OCI-LY1 (cell line): ENCODE results near the gene PGLYRP1.

Experiments
- H2AFZ ChIP-seq: fragments of 200-600 bp; sonication (generic), shearing (Covaris generic); 2 replicates; pipeline ENCODE4 v1.6.0; 2014; ENCODE audit warnings: antibody characterized with exemption, mild to moderate bottlenecking, low read length
- H3F3A ChIP-seq: fragments of 200-600 bp; sonication (generic), shearing (Covaris generic); 2 replicates; pipeline ENCODE4 v1.6.0; 2014; ENCODE audit warnings: mild to moderate bottlenecking, antibody characterized with exemption, low read length, moderate library complexity; ENCODE audit not compliant: insufficient read depth
- H3K27ac ChIP-seq: fragments of 200-600 bp; sonication (generic); 2 replicates; pipeline ENCODE4 v1.5.1; 2014; ENCODE audit warnings: low read length, mixed run types, mild to moderate bottlenecking, low read depth; ENCODE audit not compliant: poor library complexity, severe bottlenecking
- H3K27me3 ChIP-seq: fragments of 200-600 bp; sonication (generic); 2 replicates; pipeline ENCODE4 v1.6.0; 2014; ENCODE audit warnings: antibody characterized with exemption, mild to moderate bottlenecking, low read length, moderate library complexity; ENCODE audit not compliant: insufficient read depth
- H3K36me3 ChIP-seq: fragments of 200-600 bp; sonication (generic); 2 replicates; pipeline ENCODE4 v1.6.1; 2014; ENCODE audit warnings: mild to moderate bottlenecking, antibody characterized with exemption, low read length, moderate library complexity, mixed read lengths; ENCODE audit not compliant: insufficient read depth
- H3K4me1 ChIP-seq: fragments of 200-600 bp; sonication (generic); 2 replicates; pipeline ENCODE4 v1.5.1; 2014; ENCODE audit warnings: mild to moderate bottlenecking, low read length, moderate library complexity; ENCODE audit not compliant: insufficient read depth, severe bottlenecking
- H3K4me2 ChIP-seq: fragments of 200-600 bp; sonication (generic), shearing (Covaris generic); 2 replicates; pipeline ENCODE4 v1.6.1; 2014; ENCODE audit warnings: low read length
- H3K4me3 ChIP-seq: fragments of 200-600 bp; sonication (generic); 2 replicates; pipeline ENCODE4 v1.5.1; 2014; ENCODE audit warnings: low read length, low read depth, mild to moderate bottlenecking, mixed read lengths; ENCODE audit not compliant: poor library complexity, severe bottlenecking
- H3K79me2 ChIP-seq: fragments of 200-600 bp; shearing (Covaris generic); 2 replicates; pipeline ENCODE4 v1.6.1; 2016; ENCODE audit warnings: mixed run types, low read length, mixed read lengths; ENCODE audit not compliant: insufficient read depth
- H3K9ac ChIP-seq: fragments of 200-600 bp; sonication (generic), shearing (Covaris generic); 2 replicates; pipeline ENCODE4 v1.6.1; 2014; ENCODE audit warnings: mild to moderate bottlenecking, low read length, mixed read lengths
- H3K9me2 ChIP-seq: fragments of 200-600 bp; sonication (generic), shearing (Covaris generic); 2 replicates; pipeline ENCODE4 v1.6.1; 2014; ENCODE audit warnings: low read depth, mild to moderate bottlenecking, low read length, mixed read lengths
- H3K9me3 ChIP-seq: fragments of 200-600 bp; shearing (Covaris generic); 2 replicates; pipeline ENCODE4 v1.6.1; 2014; ENCODE audit warnings: low read length, mixed read lengths
- H4K20me1 ChIP-seq: fragments of 200-600 bp; sonication (generic), shearing (Covaris generic); 2 replicates; pipeline ENCODE4 v1.6.0; 2016; ENCODE audit warnings: mild to moderate bottlenecking, low read length; ENCODE audit not compliant: insufficient read depth
- EZH2 ChIP-seq: fragments of 200-600 bp; sonication (generic), shearing (Covaris generic); IDR thresholded peaks from 2 replicates; pipeline ENCODE4 v1.8.0; 2017; ENCODE audit warnings: borderline replicate concordance, mixed run types, mild to moderate bottlenecking, antibody characterized with exemption, low read length, moderate library complexity, mixed read lengths
- TF ChIP-seq, protein P1 (sequence below): fragments of 200-600 bp; sonication (generic), shearing (Covaris generic); IDR thresholded peaks from 2 replicates; pipeline ENCODE4 v1.5.1; 2017; ENCODE audit warnings: mild to moderate bottlenecking, antibody characterized with exemption, low read length, moderate library complexity, mixed read lengths

The PGLYRP1 gene

DNA sequence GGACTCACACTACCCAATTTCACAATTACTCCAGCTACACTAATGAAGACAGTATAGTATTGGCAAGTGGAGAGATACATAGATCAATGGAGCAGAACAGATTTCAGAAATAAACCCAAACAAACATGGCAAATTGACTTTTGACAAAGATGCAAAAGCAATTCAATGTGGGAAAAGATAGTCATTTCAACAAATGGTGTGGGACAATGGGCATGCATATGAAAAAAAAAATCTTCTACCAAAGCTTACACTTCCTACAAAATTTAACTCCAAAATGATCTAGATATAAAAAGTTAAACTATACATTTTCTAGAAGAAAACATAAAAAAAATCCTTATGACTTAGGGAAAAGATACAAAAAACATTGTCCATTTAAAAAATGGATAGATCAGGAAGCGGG, 20.7 kb upstream of the PGLYRP1 start:
- Histone ChIP-seq H4K20me1 (no peaks in the 10 kb centered on the region), H3K36me3 (no peaks in the 10 kb centered on the region), H3F3A (no peaks in the 10 kb centered on the region), H3K9me3 (no peaks in the 10 kb centered on the region), H3K4me2 (no peak overlapping the region), H3K27ac (no peak overlapping the region), H3K27me3 (0 out of 2 replicates have a peak, but pooled peaks cover 4% of the 10 kb centered on the region), H2AFZ (no peak overlapping the region), H3K4me1 (no peaks in the 10 kb centered on the region), H3K9me2 (no peaks in the 10 kb centered on the region), H3K79me2 (no peaks in the 10 kb centered on the region), H3K9ac (no peak overlapping the region), H3K4me3 (no peak overlapping the region)
- TF ChIP-seq EZH2 = no peak
- TF ChIP-seq, protein P1, sequence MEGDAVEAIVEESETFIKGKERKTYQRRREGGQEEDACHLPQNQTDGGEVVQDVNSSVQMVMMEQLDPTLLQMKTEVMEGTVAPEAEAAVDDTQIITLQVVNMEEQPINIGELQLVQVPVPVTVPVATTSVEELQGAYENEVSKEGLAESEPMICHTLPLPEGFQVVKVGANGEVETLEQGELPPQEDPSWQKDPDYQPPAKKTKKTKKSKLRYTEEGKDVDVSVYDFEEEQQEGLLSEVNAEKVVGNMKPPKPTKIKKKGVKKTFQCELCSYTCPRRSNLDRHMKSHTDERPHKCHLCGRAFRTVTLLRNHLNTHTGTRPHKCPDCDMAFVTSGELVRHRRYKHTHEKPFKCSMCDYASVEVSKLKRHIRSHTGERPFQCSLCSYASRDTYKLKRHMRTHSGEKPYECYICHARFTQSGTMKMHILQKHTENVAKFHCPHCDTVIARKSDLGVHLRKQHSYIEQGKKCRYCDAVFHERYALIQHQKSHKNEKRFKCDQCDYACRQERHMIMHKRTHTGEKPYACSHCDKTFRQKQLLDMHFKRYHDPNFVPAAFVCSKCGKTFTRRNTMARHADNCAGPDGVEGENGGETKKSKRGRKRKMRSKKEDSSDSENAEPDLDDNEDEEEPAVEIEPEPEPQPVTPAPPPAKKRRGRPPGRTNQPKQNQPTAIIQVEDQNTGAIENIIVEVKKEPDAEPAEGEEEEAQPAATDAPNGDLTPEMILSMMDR = no peak

DNA sequence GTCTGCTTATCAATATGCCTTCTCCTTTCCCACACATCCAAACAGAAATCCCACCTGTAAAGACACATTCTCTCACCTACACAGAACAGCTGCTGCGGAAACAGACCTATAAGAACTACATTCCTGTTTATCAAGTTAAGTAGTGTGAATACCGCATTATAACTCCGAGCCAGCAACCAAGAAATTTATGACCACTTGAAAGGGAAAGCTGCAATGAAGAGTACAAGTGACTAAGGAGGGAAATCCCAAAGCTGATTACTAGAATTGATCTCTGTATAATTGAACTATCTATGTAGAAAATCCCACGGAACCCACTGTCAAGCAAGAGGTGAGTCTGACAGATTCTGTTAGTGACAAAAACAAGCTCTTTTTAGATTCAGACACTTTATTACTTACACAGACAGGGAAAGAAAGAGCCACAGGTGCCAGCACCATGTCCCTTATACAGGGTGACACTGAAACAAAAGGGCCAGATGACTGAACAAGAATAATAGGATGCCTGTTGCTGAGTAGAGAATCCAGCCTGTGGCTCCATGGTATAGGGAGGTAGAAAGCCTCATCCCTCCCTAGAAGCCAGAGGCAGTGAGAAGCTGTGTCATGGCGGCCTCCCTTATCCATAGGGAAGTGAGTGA, 19.5 kb upstream of the PGLYRP1 start:
- Histone ChIP-seq H3K4me2 (no peak overlapping the region), H3K36me3 (no peaks in the 10 kb centered on the region), H2AFZ (no peak overlapping the region), H3K9me3 (no peaks in the 10 kb centered on the region), H3F3A (no peaks in the 10 kb centered on the region), H4K20me1 (no peaks in the 10 kb centered on the region), H3K4me1 (no peaks in the 10 kb centered on the region), H3K27me3 (0 out of 2 replicates have a peak, but pooled peaks cover 6% of the 10 kb centered on the region), H3K9me2 (no peaks in the 10 kb centered on the region), H3K4me3 (no peak overlapping the region), H3K27ac (no peak overlapping the region), H3K79me2 (no peaks in the 10 kb centered on the region), H3K9ac (no peak overlapping the region)
- no peak for TF ChIP-seq EZH2
- TF ChIP-seq, protein P1 = no peak

DNA sequence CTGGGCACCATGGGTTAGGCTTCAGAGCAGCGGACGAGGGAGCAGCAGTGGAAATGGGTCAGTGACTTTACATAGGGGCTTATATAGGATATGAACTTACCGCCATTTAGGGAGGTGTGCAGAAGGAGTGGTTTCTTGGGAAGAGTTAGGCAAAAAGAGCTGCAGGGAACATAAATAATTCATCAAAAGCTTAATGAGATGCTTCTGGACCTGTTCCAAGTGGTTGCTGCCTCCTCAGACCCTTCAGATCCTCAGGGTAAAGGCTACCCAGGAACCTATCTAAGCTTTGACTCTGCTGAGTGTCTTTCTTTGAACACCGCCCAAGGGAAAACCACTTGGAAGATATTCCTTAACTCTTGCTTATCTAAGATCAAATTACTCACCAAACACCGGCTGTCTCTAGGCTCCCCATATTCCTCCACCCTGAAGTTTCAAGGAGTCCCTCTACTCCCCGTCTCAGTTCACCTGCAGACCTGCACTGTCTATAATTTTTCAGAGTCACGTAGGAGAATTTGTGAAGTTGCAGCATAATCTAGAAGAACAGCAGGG, 18.2 kb upstream of the PGLYRP1 start, which contains the start of gene IGFL4:
IGFL4 (minus strand) TSS at position 51 of the 549 bp plus-strand sequence; CDS start at position 11, 40 bp downstream.
- no peaks in the 10 kb centered on the region for H3K9me3 ChIP-seq
- no peaks in the 10 kb centered on the region for H3K9me2 ChIP-seq
- no peaks in the 10 kb centered on the region for H3F3A ChIP-seq
- H3K27me3 ChIP-seq = 0 out of 2 replicates have a peak, but pooled peaks cover 7% of the 10 kb centered on the region
- no peaks in the 10 kb centered on the region for H3K79me2 ChIP-seq
- TF ChIP-seq EZH2 = no peak
- TF ChIP-seq, protein P1 = no peak
- H3K4me2 ChIP-seq = no peak within 1 kb of the TSS
- H3K27ac ChIP-seq = no peak within 1 kb of the TSS
- no peak within 1 kb of the TSS for H2AFZ ChIP-seq
- H3K4me3 ChIP-seq = no peak within 1 kb of the TSS
- H3K4me1 ChIP-seq = no peaks in the 10 kb centered on the region
- no peak within 1 kb of the TSS for H3K9ac ChIP-seq
- H4K20me1 ChIP-seq = no peaks in the 10 kb centered on the region
- H3K36me3 ChIP-seq = no peaks in the 10 kb centered on the region
